NCI-H2081 treated with DMSO at 0.1 percent for 48 hours (cell line): ENCODE data around the gene SEC22B.
"Not testable (repeated sequence)": the region's sequence is repeated elsewhere in the genome, so short reads cannot be mapped to it uniquely, and the experiment has no call there.

Source experiments
- DNase-seq: peaks from one replicate; lab custom pipeline; 2025; lab: John Stamatoyannopoulos, UW

The SEC22B gene

DNA sequence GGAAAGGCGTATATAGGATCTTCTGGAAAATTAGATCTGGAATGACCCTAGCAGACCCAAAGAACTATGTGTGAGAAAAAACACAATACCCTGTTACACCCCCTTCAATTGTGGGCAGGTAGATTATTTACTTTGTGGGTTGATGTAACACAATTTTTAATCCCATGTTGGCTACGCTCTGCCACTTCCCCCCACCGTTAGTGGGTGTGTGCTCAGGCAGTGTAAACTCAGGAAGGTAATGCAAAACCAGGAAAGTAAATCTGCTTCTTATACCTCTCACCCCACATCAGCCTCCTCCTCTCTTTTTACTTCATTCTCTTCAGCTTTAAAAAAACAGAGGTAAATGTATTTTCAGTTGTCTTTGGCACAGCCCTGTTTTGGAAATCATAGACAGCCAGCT, 63.2 kb downstream of the SEC22B start:
- DNase-seq: not testable (repeated sequence)

DNA sequence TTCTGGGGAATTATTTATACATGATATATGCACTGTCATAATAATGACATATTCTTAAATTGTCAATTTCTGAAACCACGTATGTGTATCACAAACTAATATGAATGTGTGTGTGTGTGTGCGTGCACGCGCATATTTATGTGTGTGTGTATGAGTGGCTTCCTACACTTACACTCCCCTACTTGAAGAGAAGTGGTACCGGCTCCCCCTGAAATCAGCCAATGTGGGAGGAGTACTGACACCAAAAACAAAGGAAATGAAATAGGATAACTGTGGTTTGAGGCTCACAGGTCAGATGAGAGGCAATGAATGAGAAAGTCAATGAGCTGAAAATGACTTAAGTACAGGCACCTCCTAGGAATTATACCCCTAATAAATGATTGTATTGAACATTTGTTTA, 64.1 kb downstream of the SEC22B start:
- DNase-seq: not testable (repeated sequence)

DNA sequence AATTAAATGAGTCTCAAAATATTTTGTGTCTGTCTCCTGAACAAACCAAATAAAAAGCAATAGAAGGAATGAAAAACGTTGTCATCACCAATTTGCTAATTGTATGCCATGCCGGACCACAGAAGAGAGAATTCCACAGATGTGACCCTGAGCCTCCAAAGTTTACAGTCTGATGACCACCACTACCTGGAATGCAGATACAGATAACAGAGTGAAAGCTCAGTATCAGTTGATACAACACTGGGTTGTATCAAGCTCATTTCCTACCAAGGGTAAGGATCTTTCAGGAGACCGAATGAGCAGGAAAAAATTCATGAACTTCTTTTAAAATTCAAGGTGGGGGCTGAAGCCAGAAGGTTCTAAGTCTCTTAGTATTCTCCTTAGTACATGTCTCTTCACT, 64.5 kb downstream of the SEC22B start:
- not testable (repeated sequence) for DNase-seq

DNA sequence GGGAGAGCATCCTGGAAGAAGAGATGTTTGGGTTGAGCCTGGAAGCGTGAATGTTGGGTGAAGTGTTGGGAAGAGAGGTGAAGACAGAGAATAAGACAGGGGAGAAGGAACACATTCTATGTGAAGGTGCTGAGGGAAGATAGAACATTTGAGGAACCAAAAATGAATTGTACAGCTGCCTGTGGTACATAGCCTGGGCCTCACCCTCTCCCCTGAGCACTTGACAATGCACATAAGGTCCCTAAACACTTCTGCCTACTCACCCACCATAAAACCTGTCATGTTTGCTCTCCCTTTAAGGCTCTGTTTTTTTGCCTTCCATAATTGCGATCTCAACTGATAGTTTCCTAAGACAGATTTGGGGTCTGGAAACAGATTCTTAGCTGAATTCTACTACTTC, 65.3 kb downstream of the SEC22B start:
- not testable (repeated sequence) for DNase-seq

DNA sequence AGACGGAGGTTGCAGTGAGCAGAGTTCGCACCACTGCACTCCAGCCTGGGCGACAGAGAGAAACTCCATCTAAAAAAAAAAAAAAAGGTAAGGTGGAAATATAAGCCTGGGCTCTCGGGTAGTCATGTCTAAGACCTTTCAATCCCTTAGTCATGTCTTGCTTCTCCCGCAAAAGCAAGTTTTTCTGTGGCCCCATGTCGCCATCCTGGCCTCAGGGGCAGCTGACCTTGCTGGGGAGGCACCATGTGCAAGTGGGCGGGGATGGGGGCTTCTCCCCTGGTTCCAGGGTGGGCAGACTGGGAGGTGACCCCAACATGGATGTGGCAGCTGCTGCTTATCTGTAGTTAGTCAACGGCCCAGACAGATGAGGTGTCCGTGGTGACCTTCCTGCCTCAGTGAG, 66.7 kb downstream of the SEC22B start:
- not testable (repeated sequence) for DNase-seq

DNA sequence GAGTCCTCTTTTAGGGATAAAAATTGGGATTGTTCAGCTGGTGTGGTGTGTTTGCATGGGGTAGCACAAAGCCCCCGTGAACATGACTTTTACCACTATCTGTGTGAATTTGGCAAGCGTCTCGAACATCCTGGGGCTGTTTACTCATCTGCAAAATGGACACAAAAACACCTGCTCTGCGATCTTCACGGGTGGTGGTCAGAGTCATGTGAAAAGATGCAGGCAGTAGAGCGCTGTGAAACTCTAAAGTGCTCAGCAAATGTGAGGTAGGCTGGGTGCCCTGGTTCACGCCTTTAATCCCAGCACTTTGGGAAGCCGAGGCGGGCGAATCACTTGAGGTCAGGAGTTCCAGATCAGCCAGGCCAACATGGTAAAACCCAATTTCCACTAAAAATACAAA, 67.1 kb downstream of the SEC22B start:
- not testable (repeated sequence) for DNase-seq

DNA sequence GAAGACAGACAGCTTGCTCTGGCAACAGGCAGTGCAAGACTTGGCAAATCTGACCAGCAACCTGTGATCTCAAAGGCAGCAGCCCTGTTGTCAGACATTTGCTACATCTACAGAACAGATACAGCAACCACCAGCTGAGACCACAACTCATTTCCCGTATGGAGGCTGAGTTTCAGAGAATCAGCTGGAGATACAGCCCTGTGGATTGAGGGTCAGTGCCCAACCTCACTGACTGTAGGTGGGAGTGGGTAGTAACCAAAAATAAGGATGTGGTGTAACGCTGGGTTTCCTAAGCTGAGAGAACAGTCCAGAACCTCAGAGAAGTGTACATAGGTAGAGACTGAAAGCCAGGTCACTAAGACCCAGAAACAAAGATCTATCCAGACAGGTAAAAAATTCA, 71.0 kb downstream of the SEC22B start:
- not testable (repeated sequence) for DNase-seq

DNA sequence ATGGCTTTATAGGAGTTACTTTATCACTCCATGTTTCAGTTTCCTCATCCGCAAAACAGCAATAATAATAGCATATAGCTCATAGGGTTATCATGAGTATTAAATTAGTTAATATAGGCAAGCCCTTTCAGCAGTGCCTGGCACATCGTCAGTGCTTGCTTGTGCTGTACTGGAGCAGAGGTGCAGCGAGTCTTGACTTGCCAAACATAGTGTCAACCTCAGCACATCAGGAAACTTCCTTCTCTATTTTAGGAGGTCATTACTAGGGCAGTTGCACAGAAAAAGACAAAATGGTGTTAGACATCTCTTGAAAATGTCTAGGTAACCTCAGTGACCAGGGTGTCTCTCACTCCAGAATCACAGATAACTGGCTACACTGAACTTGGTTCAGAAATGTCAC, 72.6 kb downstream of the SEC22B start:
- DNase-seq: not testable (repeated sequence)

DNA sequence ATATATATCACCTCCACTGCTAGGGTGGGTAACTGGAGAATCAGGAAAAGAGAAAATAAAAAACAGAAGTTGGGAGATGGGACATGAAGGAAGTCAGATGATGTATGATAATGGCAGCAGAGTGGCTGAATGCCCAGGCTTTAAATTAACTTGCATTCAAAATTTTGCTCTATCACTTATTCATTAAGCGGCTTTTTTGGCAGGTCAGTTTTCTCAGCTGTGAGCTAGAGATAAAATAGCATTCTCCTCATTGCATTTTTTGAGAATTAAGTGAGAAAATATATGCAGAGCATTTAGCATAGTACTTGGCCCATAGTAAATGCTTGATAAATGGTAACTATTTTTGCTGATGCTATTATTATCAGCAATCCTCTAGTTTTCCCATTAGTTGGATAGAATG, 74.7 kb downstream of the SEC22B start:
- not testable (repeated sequence) for DNase-seq
